WTC11 (cell line): ENCODE measurements around the gene IL36B. TPM values are rescaled to one million over a fixed set of nuclear protein-coding genes. Genes with fewer than 3 reads are reported as not detected.

Source experiments
- ATAC-seq: fragments of 200-7000 bp; cut with Tn5 transposase; 2 replicates; pipeline ENCODE4 v1.10.0; 2021; ENCODE audit warnings: mild to moderate bottlenecking, moderate library complexity
- Bru-seq: library from RNA; stranded (reverse); fragments of 400-500 nt; gene quantifications from one replicate; lab custom pipeline; 2021; lab: Mats Ljungman, UMichigan
- CTCF ChIA-PET: fragments of 300-600 bp; sonication (Branson Sonifier 250); formaldehyde crosslinking; loops from one replicate; lab custom pipeline; 2021; ENCODE audit warnings: antibody characterized with exemption; lab: Charles Lee
- POLR2A ChIA-PET: fragments of 350-600 bp; sonication (Branson Sonifier 250); formaldehyde crosslinking; loops from one replicate; lab custom pipeline; 2021; ENCODE audit warnings: antibody characterized with exemption; lab: Charles Lee
- DNase-seq: peaks from one replicate; pipeline ENCODE4 v3.0.0; 2021; ENCODE audit warnings: low spot score
- H3K27ac Mint-ChIP-seq: 2 replicates; pipeline ENCODE4 v1.8.0; 2021; ENCODE audit warnings: mixed read lengths
- H3K27me3 Mint-ChIP-seq: 2 replicates; pipeline ENCODE4 v1.8.0; 2021; ENCODE audit warnings: low read depth, mild to moderate bottlenecking, moderate library complexity, mixed read lengths
- H3K36me3 Mint-ChIP-seq: 2 replicates; pipeline ENCODE4 v1.8.0; 2021; ENCODE audit warnings: mixed read lengths
- H3K4me1 Mint-ChIP-seq: 2 replicates; pipeline ENCODE4 v1.8.0; 2022; ENCODE audit warnings: mixed read lengths
- H3K4me3 Mint-ChIP-seq: 2 replicates; pipeline ENCODE4 v1.8.0; 2021; ENCODE audit warnings: mild to moderate bottlenecking, moderate library complexity, mixed read lengths
- H3K9me3 Mint-ChIP-seq: 2 replicates; pipeline ENCODE4 v1.8.0; 2021; ENCODE audit warnings: mixed read lengths
- GRHL2 ChIP-seq: fragments of 250-450 bp; sonication (Bioruptor Pico); IDR thresholded peaks from 2 replicates; pipeline ENCODE4 v1.8.0; 2022; ENCODE audit warnings: mild to moderate bottlenecking, moderate library complexity; ENCODE audit not compliant: insufficient replicate concordance, severe bottlenecking
- KAT7 ChIP-seq: sonication (generic); formaldehyde crosslinking; IDR thresholded peaks from 2 replicates; pipeline ENCODE4 v1.8.1; 2023; ENCODE audit warnings: missing genetic modification reagents, mild to moderate bottlenecking, borderline replicate concordance
- MXD4 ChIP-seq: fragments of 250-450 bp; sonication (Bioruptor Pico); IDR thresholded peaks from 2 replicates; pipeline ENCODE4 v1.8.0; 2021; ENCODE audit warnings: mild to moderate bottlenecking, moderate library complexity, borderline replicate concordance
- NFE2L1 ChIP-seq: sonication (generic); formaldehyde crosslinking; IDR thresholded peaks from 2 replicates; pipeline ENCODE4 v1.8.1; 2023; ENCODE audit warnings: missing genetic modification reagents
- NFYB ChIP-seq: sonication (generic); formaldehyde crosslinking; conservative IDR thresholded peaks from 2 replicates; pipeline ENCODE4 v1.8.0; 2022; ENCODE audit warnings: low read depth, missing genetic modification reagents
- NR1H2 ChIP-seq: sonication (generic); formaldehyde crosslinking; IDR thresholded peaks from 2 replicates; pipeline ENCODE4 v1.9.0; 2021; ENCODE audit warnings: mild to moderate bottlenecking, moderate library complexity, missing genetic modification reagents
- TEAD4 ChIP-seq: sonication (generic); formaldehyde crosslinking; IDR thresholded peaks from 2 replicates; pipeline ENCODE4 v1.8.0; 2022; ENCODE audit warnings: mild to moderate bottlenecking, missing genetic modification reagents
- ZBTB21 ChIP-seq: sonication (generic); formaldehyde crosslinking; IDR thresholded peaks from 2 replicates; pipeline ENCODE4 v1.8.1; 2023; ENCODE audit warnings: mild to moderate bottlenecking, missing genetic modification reagents, borderline replicate concordance
- ZNF138 ChIP-seq: sonication (generic); formaldehyde crosslinking; conservative IDR thresholded peaks from 2 replicates; pipeline ENCODE4 v1.8.1; 2022; ENCODE audit warnings: mild to moderate bottlenecking, moderate library complexity, missing genetic modification reagents
- ZNF219 ChIP-seq: sonication (generic); formaldehyde crosslinking; IDR thresholded peaks from 2 replicates; pipeline ENCODE4 v1.8.0; 2023; ENCODE audit warnings: missing genetic modification reagents, mild to moderate bottlenecking, borderline replicate concordance
- ZNF232 ChIP-seq: sonication (generic); formaldehyde crosslinking; IDR thresholded peaks from 2 replicates; pipeline ENCODE4 v1.8.0; 2022; ENCODE audit warnings: mild to moderate bottlenecking, missing genetic modification reagents
- ZNF671 ChIP-seq: fragments of 250-450 bp; sonication (Bioruptor Pico); IDR thresholded peaks from 2 replicates; pipeline ENCODE4 v1.8.0; 2021; ENCODE audit warnings: mild to moderate bottlenecking
- long read RNA-seq, 3 experiments: library from RNA in 1 of 3; library from capped mRNA in 1 of 3; library from polyadenylated mRNA in 1 of 3; unstranded in 2 of 3; stranded (forward) in 1 of 3; transcript quantifications; one replicate each; pipeline ENCODE4 v2.0.0, GENCODE V29; 2021
- total RNA-seq: library from RNA; stranded (reverse); gene quantifications from 3 replicates; pipeline ENCODE4 v1.2.3, GENCODE V29; 2021
- TF ChIP-seq, protein P1 (sequence below): sonication (generic); formaldehyde crosslinking; IDR thresholded peaks from 2 replicates; pipeline ENCODE4 v1.8.0; 2022; ENCODE audit warnings: mild to moderate bottlenecking, missing genetic modification reagents
- TF ChIP-seq, protein P2 (sequence below): fragments of 200-600 bp; IDR thresholded peaks from 2 replicates; pipeline ENCODE4 v1.8.0; 2022; ENCODE audit warnings: antibody characterized with exemption
- TF ChIP-seq, protein P3 (sequence below): sonication (generic); formaldehyde crosslinking; IDR thresholded peaks from 2 replicates; pipeline ENCODE4 v1.8.1; 2022; ENCODE audit warnings: low read depth, missing genetic modification reagents, borderline replicate concordance
- TF ChIP-seq, protein P4 (sequence below): sonication (generic); formaldehyde crosslinking; IDR thresholded peaks from 2 replicates; pipeline ENCODE4 v1.8.1; 2023; ENCODE audit warnings: mild to moderate bottlenecking, missing genetic modification reagents
- TF ChIP-seq, protein P5 (sequence below): fragments of 250-450 bp; sonication (Bioruptor Pico); IDR thresholded peaks from 2 replicates; pipeline ENCODE4 v2.1.2; 2022; ENCODE audit warnings: mild to moderate bottlenecking, moderate library complexity
- TF ChIP-seq, protein P6 (sequence below): sonication (generic); formaldehyde crosslinking; IDR thresholded peaks from 2 replicates; pipeline ENCODE4 v1.8.1; 2023; ENCODE audit warnings: mild to moderate bottlenecking, missing genetic modification reagents, moderate library complexity
- TF ChIP-seq, protein P7 (sequence below): fragments of 250-450 bp; sonication (Bioruptor Pico); IDR thresholded peaks from 2 replicates; pipeline ENCODE4 v1.9.0; 2021; ENCODE audit warnings: mild to moderate bottlenecking, borderline replicate concordance

IL36B gene
- total RNA-seq (not detected in 3 replicates), Bru-seq, nascent RNA (not detected)
- long read RNA-seq, experiment 1, result 0 reads
- long read RNA-seq, experiment 2, result 0 reads
- long read RNA-seq, experiment 3, result 0 reads

DNA sequence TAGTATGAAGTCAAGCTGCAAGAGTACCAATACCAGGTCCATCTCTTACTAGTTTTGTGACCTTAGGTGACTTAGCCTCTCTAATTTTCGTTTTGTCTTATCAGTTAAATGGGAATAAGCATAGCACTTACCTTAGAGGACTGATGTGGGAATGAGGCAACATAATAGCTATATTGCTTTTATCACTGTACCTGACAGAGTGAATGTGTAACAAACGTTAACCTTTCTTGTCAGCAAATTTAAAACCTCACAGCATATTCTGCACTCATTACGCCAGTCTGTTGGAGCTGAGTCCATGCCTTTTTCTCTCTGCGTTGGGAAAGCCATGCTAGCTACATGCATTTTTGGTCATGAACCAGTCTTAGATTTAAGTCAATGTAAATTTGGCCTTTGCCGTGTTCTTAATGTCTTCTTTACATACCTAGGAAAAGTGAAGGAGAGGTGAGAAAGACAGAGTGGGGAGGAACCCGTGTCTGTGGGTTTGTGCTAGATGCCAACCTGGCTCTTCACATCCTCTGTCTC, at the start of gene IL36B:
Gene IL36B (minus strand): TSS at position 472 of the 522 bp plus-strand sequence.
- Mint-ChIP-seq H3K4me3 (no peak within 1 kb of the TSS), H3K27me3 (peaks cover 47% of the 10 kb centered on the region), H3K9me3 (peaks cover 73% of the 10 kb centered on the region), H3K4me1 (no peaks in the 10 kb centered on the region), H3K27ac (no peak within 1 kb of the TSS), H3K36me3 (peaks cover 36% of the 10 kb centered on the region)
- TF ChIP-seq, protein P1, sequence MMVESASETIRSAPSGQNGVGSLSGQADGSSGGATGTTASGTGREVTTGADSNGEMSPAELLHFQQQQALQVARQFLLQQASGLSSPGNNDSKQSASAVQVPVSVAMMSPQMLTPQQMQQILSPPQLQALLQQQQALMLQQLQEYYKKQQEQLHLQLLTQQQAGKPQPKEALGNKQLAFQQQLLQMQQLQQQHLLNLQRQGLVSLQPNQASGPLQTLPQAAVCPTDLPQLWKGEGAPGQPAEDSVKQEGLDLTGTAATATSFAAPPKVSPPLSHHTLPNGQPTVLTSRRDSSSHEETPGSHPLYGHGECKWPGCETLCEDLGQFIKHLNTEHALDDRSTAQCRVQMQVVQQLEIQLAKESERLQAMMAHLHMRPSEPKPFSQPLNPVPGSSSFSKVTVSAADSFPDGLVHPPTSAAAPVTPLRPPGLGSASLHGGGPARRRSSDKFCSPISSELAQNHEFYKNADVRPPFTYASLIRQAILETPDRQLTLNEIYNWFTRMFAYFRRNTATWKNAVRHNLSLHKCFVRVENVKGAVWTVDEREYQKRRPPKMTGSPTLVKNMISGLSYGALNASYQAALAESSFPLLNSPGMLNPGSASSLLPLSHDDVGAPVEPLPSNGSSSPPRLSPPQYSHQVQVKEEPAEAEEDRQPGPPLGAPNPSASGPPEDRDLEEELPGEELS (CRISPR knock-in tag), result no peak
- TF ChIP-seq, protein P2, sequence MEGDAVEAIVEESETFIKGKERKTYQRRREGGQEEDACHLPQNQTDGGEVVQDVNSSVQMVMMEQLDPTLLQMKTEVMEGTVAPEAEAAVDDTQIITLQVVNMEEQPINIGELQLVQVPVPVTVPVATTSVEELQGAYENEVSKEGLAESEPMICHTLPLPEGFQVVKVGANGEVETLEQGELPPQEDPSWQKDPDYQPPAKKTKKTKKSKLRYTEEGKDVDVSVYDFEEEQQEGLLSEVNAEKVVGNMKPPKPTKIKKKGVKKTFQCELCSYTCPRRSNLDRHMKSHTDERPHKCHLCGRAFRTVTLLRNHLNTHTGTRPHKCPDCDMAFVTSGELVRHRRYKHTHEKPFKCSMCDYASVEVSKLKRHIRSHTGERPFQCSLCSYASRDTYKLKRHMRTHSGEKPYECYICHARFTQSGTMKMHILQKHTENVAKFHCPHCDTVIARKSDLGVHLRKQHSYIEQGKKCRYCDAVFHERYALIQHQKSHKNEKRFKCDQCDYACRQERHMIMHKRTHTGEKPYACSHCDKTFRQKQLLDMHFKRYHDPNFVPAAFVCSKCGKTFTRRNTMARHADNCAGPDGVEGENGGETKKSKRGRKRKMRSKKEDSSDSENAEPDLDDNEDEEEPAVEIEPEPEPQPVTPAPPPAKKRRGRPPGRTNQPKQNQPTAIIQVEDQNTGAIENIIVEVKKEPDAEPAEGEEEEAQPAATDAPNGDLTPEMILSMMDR, result no peak
- TF ChIP-seq ZNF219 (CRISPR knock-in tag) (no peak), ZNF138 (no peak), TEAD4 (CRISPR knock-in tag) (no peak), NR1H2 (no peak), NFE2L1 (CRISPR knock-in tag) (no peak), ZNF232 (CRISPR knock-in tag) (no peak), NFYB (CRISPR knock-in tag) (no peak), MXD4 (no peak), ZNF671 (CRISPR knock-in tag) (no peak), GRHL2 (no peak), KAT7 (CRISPR knock-in tag) (no peak), ZBTB21 (no peak)
- TF ChIP-seq, protein P3, sequence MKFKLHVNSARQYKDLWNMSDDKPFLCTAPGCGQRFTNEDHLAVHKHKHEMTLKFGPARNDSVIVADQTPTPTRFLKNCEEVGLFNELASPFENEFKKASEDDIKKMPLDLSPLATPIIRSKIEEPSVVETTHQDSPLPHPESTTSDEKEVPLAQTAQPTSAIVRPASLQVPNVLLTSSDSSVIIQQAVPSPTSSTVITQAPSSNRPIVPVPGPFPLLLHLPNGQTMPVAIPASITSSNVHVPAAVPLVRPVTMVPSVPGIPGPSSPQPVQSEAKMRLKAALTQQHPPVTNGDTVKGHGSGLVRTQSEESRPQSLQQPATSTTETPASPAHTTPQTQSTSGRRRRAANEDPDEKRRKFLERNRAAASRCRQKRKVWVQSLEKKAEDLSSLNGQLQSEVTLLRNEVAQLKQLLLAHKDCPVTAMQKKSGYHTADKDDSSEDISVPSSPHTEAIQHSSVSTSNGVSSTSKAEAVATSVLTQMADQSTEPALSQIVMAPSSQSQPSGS (CRISPR knock-in tag), result no peak
- TF ChIP-seq, protein P4, sequence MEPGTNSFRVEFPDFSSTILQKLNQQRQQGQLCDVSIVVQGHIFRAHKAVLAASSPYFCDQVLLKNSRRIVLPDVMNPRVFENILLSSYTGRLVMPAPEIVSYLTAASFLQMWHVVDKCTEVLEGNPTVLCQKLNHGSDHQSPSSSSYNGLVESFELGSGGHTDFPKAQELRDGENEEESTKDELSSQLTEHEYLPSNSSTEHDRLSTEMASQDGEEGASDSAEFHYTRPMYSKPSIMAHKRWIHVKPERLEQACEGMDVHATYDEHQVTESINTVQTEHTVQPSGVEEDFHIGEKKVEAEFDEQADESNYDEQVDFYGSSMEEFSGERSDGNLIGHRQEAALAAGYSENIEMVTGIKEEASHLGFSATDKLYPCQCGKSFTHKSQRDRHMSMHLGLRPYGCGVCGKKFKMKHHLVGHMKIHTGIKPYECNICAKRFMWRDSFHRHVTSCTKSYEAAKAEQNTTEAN (CRISPR knock-in tag), result no peak
- TF ChIP-seq, protein P5, sequence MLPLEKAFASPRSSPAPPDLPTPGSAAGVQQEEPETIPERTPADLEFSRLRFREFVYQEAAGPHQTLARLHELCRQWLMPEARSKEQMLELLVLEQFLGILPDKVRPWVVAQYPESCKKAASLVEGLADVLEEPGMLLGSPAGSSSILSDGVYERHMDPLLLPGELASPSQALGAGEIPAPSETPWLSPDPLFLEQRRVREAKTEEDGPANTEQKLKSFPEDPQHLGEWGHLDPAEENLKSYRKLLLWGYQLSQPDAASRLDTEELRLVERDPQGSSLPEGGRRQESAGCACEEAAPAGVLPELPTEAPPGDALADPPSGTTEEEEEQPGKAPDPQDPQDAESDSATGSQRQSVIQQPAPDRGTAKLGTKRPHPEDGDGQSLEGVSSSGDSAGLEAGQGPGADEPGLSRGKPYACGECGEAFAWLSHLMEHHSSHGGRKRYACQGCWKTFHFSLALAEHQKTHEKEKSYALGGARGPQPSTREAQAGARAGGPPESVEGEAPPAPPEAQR (CRISPR knock-in tag), result no peak
- TF ChIP-seq, protein P6, sequence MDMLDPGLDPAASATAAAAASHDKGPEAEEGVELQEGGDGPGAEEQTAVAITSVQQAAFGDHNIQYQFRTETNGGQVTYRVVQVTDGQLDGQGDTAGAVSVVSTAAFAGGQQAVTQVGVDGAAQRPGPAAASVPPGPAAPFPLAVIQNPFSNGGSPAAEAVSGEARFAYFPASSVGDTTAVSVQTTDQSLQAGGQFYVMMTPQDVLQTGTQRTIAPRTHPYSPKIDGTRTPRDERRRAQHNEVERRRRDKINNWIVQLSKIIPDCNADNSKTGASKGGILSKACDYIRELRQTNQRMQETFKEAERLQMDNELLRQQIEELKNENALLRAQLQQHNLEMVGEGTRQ (CRISPR knock-in tag), result no peak
- TF ChIP-seq, protein P7, sequence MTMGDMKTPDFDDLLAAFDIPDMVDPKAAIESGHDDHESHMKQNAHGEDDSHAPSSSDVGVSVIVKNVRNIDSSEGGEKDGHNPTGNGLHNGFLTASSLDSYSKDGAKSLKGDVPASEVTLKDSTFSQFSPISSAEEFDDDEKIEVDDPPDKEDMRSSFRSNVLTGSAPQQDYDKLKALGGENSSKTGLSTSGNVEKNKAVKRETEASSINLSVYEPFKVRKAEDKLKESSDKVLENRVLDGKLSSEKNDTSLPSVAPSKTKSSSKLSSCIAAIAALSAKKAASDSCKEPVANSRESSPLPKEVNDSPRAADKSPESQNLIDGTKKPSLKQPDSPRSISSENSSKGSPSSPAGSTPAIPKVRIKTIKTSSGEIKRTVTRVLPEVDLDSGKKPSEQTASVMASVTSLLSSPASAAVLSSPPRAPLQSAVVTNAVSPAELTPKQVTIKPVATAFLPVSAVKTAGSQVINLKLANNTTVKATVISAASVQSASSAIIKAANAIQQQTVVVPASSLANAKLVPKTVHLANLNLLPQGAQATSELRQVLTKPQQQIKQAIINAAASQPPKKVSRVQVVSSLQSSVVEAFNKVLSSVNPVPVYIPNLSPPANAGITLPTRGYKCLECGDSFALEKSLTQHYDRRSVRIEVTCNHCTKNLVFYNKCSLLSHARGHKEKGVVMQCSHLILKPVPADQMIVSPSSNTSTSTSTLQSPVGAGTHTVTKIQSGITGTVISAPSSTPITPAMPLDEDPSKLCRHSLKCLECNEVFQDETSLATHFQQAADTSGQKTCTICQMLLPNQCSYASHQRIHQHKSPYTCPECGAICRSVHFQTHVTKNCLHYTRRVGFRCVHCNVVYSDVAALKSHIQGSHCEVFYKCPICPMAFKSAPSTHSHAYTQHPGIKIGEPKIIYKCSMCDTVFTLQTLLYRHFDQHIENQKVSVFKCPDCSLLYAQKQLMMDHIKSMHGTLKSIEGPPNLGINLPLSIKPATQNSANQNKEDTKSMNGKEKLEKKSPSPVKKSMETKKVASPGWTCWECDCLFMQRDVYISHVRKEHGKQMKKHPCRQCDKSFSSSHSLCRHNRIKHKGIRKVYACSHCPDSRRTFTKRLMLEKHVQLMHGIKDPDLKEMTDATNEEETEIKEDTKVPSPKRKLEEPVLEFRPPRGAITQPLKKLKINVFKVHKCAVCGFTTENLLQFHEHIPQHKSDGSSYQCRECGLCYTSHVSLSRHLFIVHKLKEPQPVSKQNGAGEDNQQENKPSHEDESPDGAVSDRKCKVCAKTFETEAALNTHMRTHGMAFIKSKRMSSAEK (CRISPR knock-in tag), result no peak
- ChIA-PET CTCF (no interaction called here), POLR2A (no interaction called here)
- ATAC-seq (no peak), DNase-seq (no peak)
